Posterior cingulate gyrus (tissue), 11 donors: Measurements from ENCODE around the gene ZNF32.
A peak's percentile ranks its signal among the peaks of the same experiment; 100 is the strongest.

Experiments used
- DNase-seq, 10 donors: peaks; one replicate each; pipeline versions ENCODE4 v3.0.0 to v3.0.0-alpha.2; 2020 to 2021; ENCODE audit warnings: mixed read lengths in 3 of 10
- intact Hi-C: fragments of 100-400 bp; cut with DNase I; formaldehyde crosslinking; loops from one replicate; pipeline ENCODE4 v1.15.1; 2023

ZNF32 gene

GRCh38 chr10:43648398-43649184 lies at the start of gene ZNF32:
Gene ZNF32, minus strand, starts transcription at chr10:43648881. Its CDS starts 2,748 bp downstream, at chr10:43646133.
- peak; percentile 79 to 98 (median 86) for DNase-seq
- intact Hi-C loops, result loop anchor here (1.0 to 10.0 kb wide), 3 partner anchors 42 to 1094 kb away; partner anchors contain the start of genes ZNF239 and ZNF485

DNA sequence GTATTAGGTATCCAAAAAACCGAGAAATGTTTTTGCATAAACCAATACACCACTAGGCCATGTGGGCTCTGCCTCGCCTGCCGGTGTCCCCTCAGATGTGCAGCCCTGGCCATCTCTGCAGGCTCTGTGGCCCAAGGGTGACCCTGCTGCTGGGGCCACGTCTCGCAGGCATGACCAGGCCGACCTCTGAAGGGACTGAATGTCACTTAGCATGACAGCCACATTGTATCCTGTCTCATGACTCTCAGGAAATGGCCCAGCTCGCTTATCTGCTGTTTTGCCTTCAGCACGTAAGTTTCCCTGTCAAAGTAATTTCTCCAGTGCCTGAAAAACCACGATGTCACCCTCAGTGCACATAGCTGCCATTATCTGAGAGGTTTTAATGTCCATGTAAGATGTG lies 49.5 kb upstream of the ZNF32 start:
- DNase-seq, result peak in 1 of 10 donors; percentile 63
- intact Hi-C loops, result no loop called here

DNA sequence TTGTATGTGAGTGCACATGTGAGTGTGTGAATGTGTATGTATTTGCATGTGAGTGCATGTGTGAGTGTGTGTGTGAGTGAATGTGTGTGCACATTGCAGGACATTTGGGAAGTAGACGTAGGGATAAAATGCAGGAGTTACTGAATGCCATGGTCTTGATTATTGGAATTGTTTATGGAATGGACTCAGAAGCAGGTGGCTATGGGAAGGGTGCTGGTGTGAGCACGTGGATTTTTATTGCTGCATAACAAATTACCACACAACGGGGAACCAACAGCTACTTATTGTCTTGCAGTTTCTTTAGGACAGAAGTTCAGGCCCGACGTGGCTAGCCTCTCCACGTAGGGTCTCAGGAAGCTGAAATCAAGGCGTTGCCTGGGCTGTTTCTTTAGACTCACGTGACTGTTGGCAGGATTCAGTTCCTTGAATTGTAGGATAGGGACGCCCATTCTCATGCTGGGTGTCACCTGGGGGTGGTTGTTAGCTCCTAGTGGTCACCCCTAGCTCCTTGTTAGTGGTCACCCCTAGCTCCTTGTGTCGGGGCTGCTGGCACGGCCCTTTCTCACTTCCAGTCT lies 48.3 kb upstream of the ZNF32 start:
- intact Hi-C loops, result no loop called here
- DNase-seq, result peak in 1 of 10 donors; percentile 24

DNA sequence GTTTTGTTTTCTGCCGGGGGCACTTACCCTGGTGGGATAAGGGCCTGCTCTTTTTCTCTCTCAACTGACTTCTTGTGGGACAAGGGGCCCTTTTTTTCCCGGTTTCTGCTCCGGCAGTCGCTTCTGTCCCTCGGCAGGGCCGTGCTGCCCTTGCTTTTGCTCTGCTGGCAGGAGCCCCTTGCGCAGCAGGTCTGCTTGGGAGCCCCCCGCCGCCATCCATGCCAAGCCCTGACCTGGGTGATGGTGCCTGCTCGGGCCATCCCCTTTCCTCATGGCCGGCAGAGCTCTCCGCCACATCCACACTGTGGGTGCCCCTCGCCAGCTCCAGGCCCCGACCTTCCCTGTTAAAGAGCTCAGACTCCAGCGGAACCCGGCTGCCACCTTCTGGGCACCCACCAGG lies 47.0 kb upstream of the ZNF32 start:
- intact Hi-C loops, result no loop called here

GRCh38 chr10:43695321-43695720 lies 46.6 kb upstream of the ZNF32 start:
- intact Hi-C loops, result no loop called here
- peak in 1 of 10 donors; percentile 80 for DNase-seq

More for the DNA sequence above, 47.0 kb upstream of the ZNF32 start:
- DNase-seq, result peak in 1 of 10 donors; percentile 78

GRCh38 chr10:43694526-43694925 lies 45.8 kb upstream of the ZNF32 start:
- peak in 1 of 10 donors; percentile 71 for DNase-seq
- intact Hi-C loops, result no loop called here

GRCh38 chr10:43693602-43694001 lies 44.9 kb upstream of the ZNF32 start:
- intact Hi-C loops, result no loop called here
- peak in 1 of 10 donors; percentile 23 for DNase-seq

GRCh38 chr10:43692051-43692825 lies 43.6 kb upstream of the ZNF32 start:
- peak in 1 of 10 donors; percentile 36 for DNase-seq

DNA sequence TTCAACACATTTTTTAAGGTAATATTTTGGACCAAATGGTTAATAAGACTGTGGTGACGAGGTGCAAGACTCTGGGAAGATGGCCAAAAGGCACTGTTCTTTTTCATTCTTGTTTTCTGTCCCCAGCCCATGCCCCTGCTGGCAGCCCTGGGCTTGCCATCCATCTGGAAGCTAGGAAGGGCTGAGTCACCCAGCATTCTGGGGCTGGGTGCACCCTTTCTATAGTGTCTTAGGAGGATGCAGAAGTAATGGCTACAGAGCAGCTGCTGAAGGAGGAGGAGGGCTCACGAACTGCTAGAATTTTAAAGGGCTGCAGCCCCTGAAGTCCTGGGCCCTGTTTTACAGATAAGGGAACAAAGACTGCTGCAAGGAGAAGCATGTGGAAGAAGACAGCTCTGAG lies 42.8 kb upstream of the ZNF32 start:
- peak in 1 of 10 donors; percentile 62 for DNase-seq
- intact Hi-C loops, result loop anchor here (2.0 kb wide), 1 partner anchor 1173 kb away; no protein-coding TSS in a partner anchor

More at GRCh38 chr10:43692051-43692825, 43.6 kb upstream of the ZNF32 start:
- intact Hi-C loops, result no loop called here

DNA sequence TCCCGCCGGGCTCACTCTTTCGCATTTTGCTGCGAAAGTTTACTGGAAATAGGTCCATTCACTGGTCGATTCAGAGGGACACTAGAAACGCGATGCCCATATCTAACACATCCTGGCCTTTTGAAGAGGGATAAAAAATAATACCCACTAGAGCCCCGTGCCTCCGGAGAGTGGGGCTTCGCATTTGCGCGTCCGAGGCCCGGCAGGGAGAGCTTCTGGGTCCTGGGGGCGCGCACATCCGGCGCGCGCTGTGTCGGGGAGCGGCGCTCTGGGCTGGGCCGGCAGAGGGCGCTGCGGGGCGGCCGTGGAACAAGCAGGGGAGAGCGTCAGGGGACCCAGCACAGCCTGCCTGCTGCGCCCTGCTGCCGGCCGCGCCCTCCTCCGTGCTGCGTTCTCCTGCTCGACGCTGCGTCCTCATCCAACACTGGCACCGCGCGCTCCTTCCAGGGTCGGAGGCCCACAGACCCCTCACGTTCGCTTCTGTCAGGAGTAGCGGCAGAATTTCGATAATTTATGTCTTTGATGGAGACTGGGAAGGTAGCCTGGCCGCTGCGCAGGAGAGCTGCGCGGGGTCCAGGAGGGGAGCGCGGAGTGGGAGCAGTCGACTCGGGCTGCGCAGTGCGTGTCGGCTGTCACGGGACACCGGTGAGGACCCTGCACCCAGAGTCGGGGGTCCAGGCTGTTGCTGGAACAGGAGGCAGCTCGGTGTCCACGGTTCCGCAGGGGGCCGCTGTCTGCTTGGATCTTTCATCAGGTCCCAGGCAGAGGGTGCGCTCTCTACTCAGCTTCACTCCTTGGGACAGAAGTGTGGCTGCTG lies 41.5 kb upstream of the ZNF32 start:
- peak; percentile 70 to 97 (median 82) for DNase-seq
- intact Hi-C loops, result loop anchor here (1.0 to 2.0 kb wide), 2 partner anchors 696 to 1175 kb away; no protein-coding TSS in a partner anchor

GRCh38 chr10:43689618-43689954 lies 40.9 kb upstream of the ZNF32 start:
- DNase-seq, result peak in 8 of 10 donors; percentile 25 to 91 (median 42)
- intact Hi-C loops, result no loop called here

GRCh38 chr10:43689007-43689491 lies 40.4 kb upstream of the ZNF32 start:
- intact Hi-C loops, result no loop called here
- DNase-seq, result peak in 2 of 10 donors; percentile 54 to 87

- intact Hi-C loops, result no loop called here
- peak in 1 of 10 donors; percentile 63 for DNase-seq
These were observed 39.7 kb upstream of the ZNF32 start for GRCh38 chr10:43688348-43688892.

DNA sequence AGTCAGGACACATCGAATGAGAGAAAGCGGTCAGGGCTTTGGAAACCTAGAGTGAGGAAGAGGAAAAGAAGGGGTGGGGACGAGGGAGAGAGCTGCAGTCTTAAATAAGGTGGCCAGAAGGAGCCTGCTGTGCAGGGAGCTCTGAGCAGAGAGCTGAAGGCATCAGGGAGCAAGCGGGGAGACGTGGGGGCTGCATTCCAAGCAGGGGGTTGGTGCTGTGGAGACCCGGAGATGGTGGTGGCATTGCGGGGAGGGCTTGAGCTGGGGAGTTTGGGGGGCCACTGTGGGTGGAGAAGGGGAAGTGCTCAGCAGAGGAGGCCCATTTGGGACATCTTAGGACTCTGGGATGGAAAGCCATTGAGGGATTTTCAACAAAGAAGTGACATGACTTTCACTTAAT lies 38.7 kb upstream of the ZNF32 start:
- intact Hi-C loops, result no loop called here

GRCh38 chr10:43686414-43686813 lies 37.7 kb upstream of the ZNF32 start:
- DNase-seq, result no peak
- intact Hi-C loops, result no loop called here

More for the DNA sequence above, 38.7 kb upstream of the ZNF32 start:
- DNase-seq, result no peak

DNA sequence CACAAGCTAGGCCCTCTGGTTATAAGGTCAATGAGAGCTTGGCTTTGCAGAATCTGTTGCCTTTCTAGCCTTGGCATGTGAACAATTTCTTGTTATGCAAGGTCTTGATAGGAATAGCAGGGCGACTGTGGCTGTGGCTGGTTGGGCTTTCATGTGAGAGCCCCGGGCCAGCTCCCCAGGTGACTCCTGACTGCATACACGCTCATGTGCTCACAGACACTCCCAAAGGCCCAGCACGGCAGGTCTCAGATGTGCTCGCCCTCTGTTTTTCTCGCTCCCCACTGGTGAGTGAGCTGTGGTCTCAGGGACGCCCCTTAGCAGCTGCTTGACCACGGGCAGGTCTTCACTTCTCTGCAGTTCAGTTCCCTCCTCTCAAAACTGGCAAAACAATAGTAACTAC lies 37.1 kb upstream of the ZNF32 start:
- no peak for DNase-seq
- intact Hi-C loops, result no loop called here

GRCh38 chr10:43684292-43684559 lies 35.5 kb upstream of the ZNF32 start:
- intact Hi-C loops, result no loop called here
- no peak for DNase-seq

GRCh38 chr10:43683451-43684291 lies 35.0 kb upstream of the ZNF32 start:
- intact Hi-C loops, result no loop called here

DNA sequence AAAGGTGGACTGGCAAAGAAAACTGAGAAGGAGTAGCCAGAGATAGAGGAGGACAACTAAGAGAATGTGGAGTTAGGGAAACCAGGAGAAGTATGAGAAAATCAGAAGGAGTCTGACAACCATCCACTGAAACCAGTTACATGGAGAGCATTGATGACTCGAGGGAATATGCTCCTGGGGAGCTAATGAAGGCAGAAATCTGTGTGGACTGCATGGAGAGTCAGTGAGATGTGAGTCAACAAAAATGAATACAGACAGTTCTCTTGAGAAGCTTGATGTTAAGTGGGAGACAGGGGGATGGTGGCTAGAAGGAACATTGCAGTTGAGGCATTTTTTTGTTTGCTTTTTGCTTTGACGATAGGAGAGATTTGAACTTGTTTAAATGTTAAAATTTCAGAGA lies 34.3 kb upstream of the ZNF32 start:
- intact Hi-C loops, result no loop called here
- no peak for DNase-seq

More at GRCh38 chr10:43683451-43684291, 35.0 kb upstream of the ZNF32 start:
- no peak for DNase-seq
